ENCODE data around the gene PLN. TPM values are rescaled to one million over a fixed set of nuclear protein-coding genes. Genes with fewer than 3 reads are reported as not detected.

Gene PLN
- total and polyA plus RNA-seq, 9 of the 15 experiments (the other 6 are each of a cell fraction or from before 2014, with no cell fraction given): 0.03 to 0.30 (median 0.03) TPM; not detected in 6

GRCh38 chr6:118536478-118536877 lies 11.6 kb upstream of the PLN start (continued):
- TF ChIP-seq CHD7 (IDR thresholded peaks at IDR 0.05; ENCODE audit: low read depth, low read length): no peak
- no peak for TF ChIP-seq SP1 (CRISPR knock-in tag; IDR thresholded peaks at IDR 0.05)
- no peak for TF ChIP-seq ELF2 (CRISPR knock-in tag; IDR thresholded peaks at IDR 0.05)
- TF ChIP-seq POLR2A (conservative IDR thresholded peaks at IDR 0.05): no peak
- peak in 1 of 2 experiments; percentile 17; a peak in 1 of 4 replicates for TF ChIP-seq KDM1A (IDR thresholded peaks at IDR 0.05)
- TF ChIP-seq NFRKB (IDR thresholded peaks at IDR 0.05; ENCODE audit: low read depth): no peak
- TF ChIP-seq JUN (IDR thresholded peaks at IDR 0.05; ENCODE audit: borderline replicate concordance, low read depth, low read length): no peak
- TF ChIP-seq JUN (CRISPR knock-in tag; IDR thresholded peaks at IDR 0.05; ENCODE audit: borderline replicate concordance): no peak
- TF ChIP-seq ZNF551 (CRISPR knock-in tag; IDR thresholded peaks at IDR 0.05): no peak
- no peak for TF ChIP-seq BRF1 (IDR thresholded peaks at IDR 0.05; ENCODE audit: borderline replicate concordance, extremely low read depth, insufficient read length)
- TF ChIP-seq PBX2 (CRISPR knock-in tag; IDR thresholded peaks at IDR 0.05; ENCODE audit: low read depth): no peak
- TF ChIP-seq PBX2 (tag; conservative IDR thresholded peaks at IDR 0.05; ENCODE audit: low read depth): peak; percentile 24; the same call in 1 of the 2 replicates
- TF ChIP-seq NCOA1 (IDR thresholded peaks at IDR 0.05; ENCODE audit: low read depth): no peak
- no peak for TF ChIP-seq ZFP91 (CRISPR knock-in tag; IDR thresholded peaks at IDR 0.05)
- TF ChIP-seq NFIC (IDR thresholded peaks at IDR 0.05): no peak
